Posterior vena cava (tissue), 2 donors: ENCODE data around the gene CMTM1. TPM values are rescaled to one million over a fixed set of nuclear protein-coding genes. Genes with fewer than 3 reads are reported as not detected.
A peak's percentile ranks its signal among the peaks of the same experiment; 100 is the strongest.

Experiments used
- DNase-seq: peaks from one replicate; pipeline ENCODE4 v3.0.0-alpha.2; 2020; ENCODE audit warnings: low spot score
- intact Hi-C, 2 donors: fragments of 100-400 bp; cut with DNase I; formaldehyde crosslinking; loops; one replicate each; pipeline versions ENCODE4 v1.14.1 to v1.14.2; 2022 to 2023
- long read RNA-seq, 2 donors: library from polyadenylated mRNA; unstranded; transcript quantifications; one replicate each; pipeline ENCODE4 v2.0.0, GENCODE V29; 2020 to 2021
- total RNA-seq, 2 donors: library from RNA; stranded (reverse); fragmentation: NEBNext Ultra II Directional; extraction: Animal tissue kit (Norgen Biotek cat#: 25700); gene quantifications; one replicate each; pipeline ENCODE4 v1.2.1, GENCODE V29; 2021
- donor health status: DM: yes; HTN: yes; CAD: no.
- donor health status: DM: yes; HTN: yes; CAD: no.

Gene CMTM1
- total RNA-seq = 1 to 10 TPM; 2.1 to 3.1 TPM
- long read RNA-seq, donor 1 = 0 reads
- long read RNA-seq, donor 2 = 0 reads

- intact Hi-C loops = no loop called here
- no peak for DNase-seq
These were observed at the start of gene CMTM1 for GRCh38 chr16:66566051-66566901. Gene CMTM1 (plus strand): TSS chr16:66566439. CDS start chr16:66566514, 75 bp downstream.

- no peak for DNase-seq
- intact Hi-C loops = no loop called here
These were observed 49.8 kb upstream of the CMTM1 start for GRCh38 chr16:66516509-66516807.

- intact Hi-C loops = no loop called here
- DNase-seq = peak; percentile 99
These were observed 49.2 kb upstream of the CMTM1 start for GRCh38 chr16:66516808-66517585.

GRCh38 chr16:66517586-66518263 is 48.5 kb upstream of the CMTM1 start:
- intact Hi-C loops = no loop called here
- DNase-seq = peak; percentile 46

- DNase-seq = no peak
- intact Hi-C loops = no loop called here
These were observed 46.5 kb upstream of the CMTM1 start for GRCh38 chr16:66519482-66520373.

- no peak for DNase-seq
- intact Hi-C loops = no loop called here
These were observed 45.7 kb upstream of the CMTM1 start for GRCh38 chr16:66520406-66521170.

- intact Hi-C loops = no loop called here
- DNase-seq = no peak
These were observed 45.0 kb upstream of the CMTM1 start for GRCh38 chr16:66521252-66521713.

GRCh38 chr16:66521951-66522771 is 44.1 kb upstream of the CMTM1 start:
- no peak for DNase-seq
- intact Hi-C loops = no loop called here

GRCh38 chr16:66522816-66523590 is 43.2 kb upstream of the CMTM1 start:
- DNase-seq = peak; percentile 18
- intact Hi-C loops = no loop called here

GRCh38 chr16:66523861-66524354 is 42.3 kb upstream of the CMTM1 start:
- intact Hi-C loops = no loop called here
- peak; percentile 17 for DNase-seq

GRCh38 chr16:66524601-66525164 is 41.6 kb upstream of the CMTM1 start:
- intact Hi-C loops = no loop called here
- DNase-seq = no peak

GRCh38 chr16:66525396-66526180 is 40.7 kb upstream of the CMTM1 start:
- intact Hi-C loops = no loop called here

GRCh38 chr16:66528294-66528693 is 37.9 kb upstream of the CMTM1 start:
- no peak for DNase-seq
- intact Hi-C loops = no loop called here

More at GRCh38 chr16:66525396-66526180, 40.7 kb upstream of the CMTM1 start:
- peak; percentile 70 for DNase-seq

- intact Hi-C loops = no loop called here
- no peak for DNase-seq
These were observed 36.8 kb upstream of the CMTM1 start for GRCh38 chr16:66529475-66529874.

- no peak for DNase-seq
- intact Hi-C loops = no loop called here
These were observed 31.9 kb upstream of the CMTM1 start for GRCh38 chr16:66534376-66534799.
